NCI-H345 treated with DMSO at 0.1 percent for 48 hours (cell line): ENCODE data around the gene LHX6.

ENCODE experiments used
- DNase-seq: peaks from one replicate; lab custom pipeline; 2025; ENCODE audit not compliant: unreplicated experiment; lab: John Stamatoyannopoulos, UW

The LHX6 gene

GRCh38 chr9:122228568-122229484 is at the start of gene LHX6:
TSS of gene LHX6 (minus strand) at chr9:122228957. CDS start at chr9:122228740, 217 bp downstream.
- no peak for DNase-seq

- no peak for DNase-seq
Measured at GRCh38 chr9:122277285-122277897, 48.6 kb upstream of the LHX6 start.

- DNase-seq, result no peak
Measured at GRCh38 chr9:122276096-122276495, 47.3 kb upstream of the LHX6 start.

- no peak for DNase-seq
Measured at GRCh38 chr9:122274055-122274454, 45.3 kb upstream of the LHX6 start.

GRCh38 chr9:122268041-122268814 is 39.5 kb upstream of the LHX6 start:
- no peak for DNase-seq

GRCh38 chr9:122265149-122265915 is 36.6 kb upstream of the LHX6 start:
- no peak for DNase-seq

- DNase-seq, result peak; percentile 84
Measured at GRCh38 chr9:122264360-122265148, 35.8 kb upstream of the LHX6 start, which contains the start of the genes MRRF and RBM18. TSS of gene MRRF (plus strand) at chr9:122264882. CDS start at chr9:122270892, 6,010 bp downstream. TSS of gene RBM18 (minus strand) at chr9:122264840. CDS start at chr9:122261492, 3,348 bp downstream.

GRCh38 chr9:122263699-122264349 is 35.1 kb upstream of the LHX6 start:
- no peak for DNase-seq

GRCh38 chr9:122262073-122262472 is 33.3 kb upstream of the LHX6 start:
- no peak for DNase-seq

- peak; percentile 3 for DNase-seq
Measured at GRCh38 chr9:122261469-122261881, 32.7 kb upstream of the LHX6 start.

GRCh38 chr9:122258886-122259415 is 30.2 kb upstream of the LHX6 start:
- no peak for DNase-seq

- DNase-seq, result no peak
Measured at GRCh38 chr9:122256206-122256605, 27.4 kb upstream of the LHX6 start.

- no peak for DNase-seq
Measured at GRCh38 chr9:122254761-122255160, 26.0 kb upstream of the LHX6 start.

- no peak for DNase-seq
Measured at GRCh38 chr9:122252796-122253195, 24.0 kb upstream of the LHX6 start.

GRCh38 chr9:122251351-122251750 is 22.6 kb upstream of the LHX6 start:
- no peak for DNase-seq

- DNase-seq, result no peak
Measured at GRCh38 chr9:122248448-122248865, 19.7 kb upstream of the LHX6 start.

GRCh38 chr9:122246666-122247065 is 17.9 kb upstream of the LHX6 start:
- DNase-seq, result no peak

GRCh38 chr9:122244349-122244748 is 15.6 kb upstream of the LHX6 start:
- no peak for DNase-seq

- DNase-seq, result no peak
Measured at GRCh38 chr9:122239722-122240121, 11.0 kb upstream of the LHX6 start.
